Mesendoderm (in vitro differentiated cells): Measurements from ENCODE around the gene SIRPA.
"Not testable (repeated sequence)": the region's sequence is repeated elsewhere in the genome, so short reads cannot be mapped to it uniquely, and the experiment has no call there.

Source experiments
- DNase-seq: peaks from one replicate; pipeline ENCODE4 v3.0.0; 2013
- H2AK5ac ChIP-seq: 2 replicates; pipeline ENCODE4 v1.6.1; 2013; ENCODE audit warnings: low read length, inconsistent platforms
- H2BK120ac ChIP-seq: 2 replicates; pipeline ENCODE4 v1.6.1; 2013; ENCODE audit warnings: low read depth, mild to moderate bottlenecking, low read length, moderate library complexity, mixed read lengths
- H2BK15ac ChIP-seq: replicated peaks from 2 replicates; pipeline ENCODE4 v1.6.1; 2013; ENCODE audit warnings: low read depth, mild to moderate bottlenecking, moderate library complexity
- H2BK5ac ChIP-seq: 2 replicates; pipeline ENCODE4 v1.6.1; 2013; ENCODE audit warnings: low read length, inconsistent platforms
- H3K18ac ChIP-seq: 2 replicates; pipeline ENCODE4 v1.6.1; 2013; ENCODE audit warnings: mild to moderate bottlenecking, low read length, mixed read lengths
- H3K23ac ChIP-seq: one replicate; pipeline ENCODE4 v1.6.1; 2013; ENCODE audit warnings: low read length
- H3K27ac ChIP-seq: 2 replicates; pipeline ENCODE4 v1.5.1; 2013; ENCODE audit warnings: low read depth, mild to moderate bottlenecking, inconsistent platforms, low read length, moderate library complexity
- H3K27me3 ChIP-seq: 2 replicates; pipeline ENCODE4 v1.6.1; 2013; ENCODE audit warnings: low read length, control low read depth, mild to moderate bottlenecking, inconsistent platforms; ENCODE audit not compliant: insufficient read depth, poor library complexity
- H3K36me3 ChIP-seq: 2 replicates; pipeline ENCODE4 v1.6.1; 2013; ENCODE audit warnings: low read length, inconsistent platforms; ENCODE audit not compliant: control insufficient read depth, insufficient read depth
- H3K4ac ChIP-seq: one replicate; pipeline ENCODE4 v1.6.1; 2013; ENCODE audit warnings: low read depth, mild to moderate bottlenecking, low read length, moderate library complexity
- H3K4me1 ChIP-seq: 2 replicates; pipeline ENCODE4 v1.6.1; 2013; ENCODE audit warnings: low read depth, low read length, inconsistent platforms; ENCODE audit not compliant: control insufficient read depth
- H3K4me2 ChIP-seq: 2 replicates; pipeline ENCODE4 v1.6.1; 2013; ENCODE audit warnings: low read length
- H3K4me3 ChIP-seq: 2 replicates; pipeline ENCODE4 v1.5.1; 2013; ENCODE audit warnings: mild to moderate bottlenecking, low read length
- H3K56ac ChIP-seq: one replicate; pipeline ENCODE4 v1.6.1; 2013; ENCODE audit warnings: low read length
- H3K79me1 ChIP-seq: 2 replicates; pipeline ENCODE4 v1.6.1; 2013; ENCODE audit warnings: low read length, inconsistent platforms
- H3K79me2 ChIP-seq: 2 replicates; pipeline ENCODE4 v1.6.1; 2013; ENCODE audit warnings: mild to moderate bottlenecking, low read length; ENCODE audit not compliant: control insufficient read depth, insufficient read depth
- H3K9ac ChIP-seq: 2 replicates; pipeline ENCODE4 v1.6.1; 2013; ENCODE audit warnings: low read length, inconsistent platforms
- H4K5ac ChIP-seq: one replicate; pipeline ENCODE4 v1.6.1; 2013; ENCODE audit warnings: low read length
- H4K8ac ChIP-seq: one replicate; pipeline ENCODE4 v1.6.1; 2013; ENCODE audit warnings: low read depth, mild to moderate bottlenecking, control low read depth, low read length, moderate library complexity
- WGBS: extraction: QIAGEN DNeasy Blood & Tissue Kit; methylation state at CpG from one replicate; pipeline ENCODE4 v1.1.7; 2013; ENCODE audit warnings: low lambda C conversion rate, missing lambda C conversion rate; ENCODE audit not compliant: insufficient coverage; ENCODE audit errors: extremely low coverage; 5-methylcytosine and 5-hydroxymethylcytosine counted together

Gene SIRPA

DNA sequence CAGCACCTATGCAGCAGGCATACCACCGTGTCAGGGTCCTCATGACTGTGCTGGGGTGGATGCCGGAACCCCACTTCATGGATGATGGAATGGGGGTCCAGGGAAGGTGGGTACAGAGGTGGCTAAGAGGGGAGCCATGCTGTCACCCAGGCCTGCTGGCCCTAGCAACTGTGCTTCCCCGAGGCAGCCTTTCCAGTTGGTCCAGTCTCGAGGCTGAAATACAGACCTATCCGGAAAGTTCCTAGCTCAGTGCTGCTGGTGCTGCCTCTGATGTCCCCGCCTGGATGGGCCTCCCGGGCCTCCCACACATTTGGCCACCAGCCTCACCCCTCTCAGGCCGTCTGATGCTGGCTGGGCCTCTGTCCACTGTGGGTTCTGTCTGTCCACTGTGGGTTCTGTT, 17.4 kb downstream of the SIRPA start:
- H3K4me2 ChIP-seq: no peak overlapping the region
- no peaks in the 10 kb centered on the region for H3K27me3 ChIP-seq
- no CpG with 5 or more reads among the region's 8 CpGs for WGBS
- H3K56ac ChIP-seq: no peak overlapping the region
- no peak overlapping the region for H3K4me3 ChIP-seq
- H3K27ac ChIP-seq: no peak overlapping the region
- H2AK5ac ChIP-seq: no peak overlapping the region
- no peak overlapping the region for H3K23ac ChIP-seq
- H3K4ac ChIP-seq: no peak overlapping the region
- H2BK15ac ChIP-seq: no peak overlapping the region
- no peaks in the 10 kb centered on the region for H3K79me2 ChIP-seq
- H3K9ac ChIP-seq: no peak overlapping the region
- H2BK120ac ChIP-seq: no peak overlapping the region
- H4K8ac ChIP-seq: no peak overlapping the region
- H3K4me1 ChIP-seq: no peaks in the 10 kb centered on the region
- H3K36me3 ChIP-seq: no peaks in the 10 kb centered on the region
- no peaks in the 10 kb centered on the region for H3K79me1 ChIP-seq
- H2BK5ac ChIP-seq: no peak overlapping the region
- no peak overlapping the region for H4K5ac ChIP-seq
- DNase-seq: no peak
- no peak overlapping the region for H3K18ac ChIP-seq

DNA sequence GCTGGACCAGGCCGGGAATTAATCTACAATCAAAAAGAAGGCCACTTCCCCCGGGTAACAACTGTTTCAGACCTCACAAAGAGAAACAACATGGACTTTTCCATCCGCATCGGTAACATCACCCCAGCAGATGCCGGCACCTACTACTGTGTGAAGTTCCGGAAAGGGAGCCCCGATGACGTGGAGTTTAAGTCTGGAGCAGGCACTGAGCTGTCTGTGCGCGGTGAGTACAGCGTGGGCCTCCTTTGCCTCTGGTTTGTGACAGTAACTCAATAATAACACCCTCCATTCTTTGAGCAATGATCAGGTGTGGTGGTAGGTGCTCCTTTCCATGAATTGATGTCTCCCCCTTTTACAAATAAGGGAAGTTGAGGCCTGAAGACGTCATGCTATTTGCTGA, 20.0 kb downstream of the SIRPA start:
- H4K5ac ChIP-seq, H3K27me3 ChIP-seq, H3K9ac ChIP-seq, H3K4me1 ChIP-seq, H3K4me2 ChIP-seq, H3K79me2 ChIP-seq, H2AK5ac ChIP-seq, H3K4ac ChIP-seq, H3K56ac ChIP-seq, H3K18ac ChIP-seq, H2BK5ac ChIP-seq, H3K23ac ChIP-seq, DNase-seq, H3K79me1 ChIP-seq, H3K36me3 ChIP-seq, H2BK120ac ChIP-seq, H3K27ac ChIP-seq, H2BK15ac ChIP-seq, H4K8ac ChIP-seq, H3K4me3 ChIP-seq: not testable (repeated sequence)
- WGBS: no CpG with 5 or more reads among the region's 12 CpGs

DNA sequence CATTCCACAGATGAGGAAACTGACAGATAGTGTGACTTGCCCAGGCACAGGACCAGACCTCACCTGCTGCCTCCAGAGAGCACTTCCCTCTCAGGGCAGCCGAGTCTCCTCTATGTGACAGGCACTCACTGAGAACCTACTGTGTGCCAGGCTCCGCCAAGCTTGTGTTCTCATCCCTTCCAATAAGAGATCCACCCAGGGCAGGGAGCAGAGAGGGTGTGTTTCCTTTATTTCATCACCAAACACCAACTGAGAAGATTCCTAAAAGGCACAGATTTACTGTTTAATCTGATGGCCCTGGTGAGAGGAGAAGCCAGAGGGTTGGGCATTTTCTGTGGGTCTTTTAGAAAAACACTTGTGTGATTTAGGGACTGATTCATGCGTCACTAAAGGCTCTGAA, 20.5 kb downstream of the SIRPA start:
- no peak for DNase-seq
- no peaks in the 10 kb centered on the region for H3K27me3 ChIP-seq
- H4K5ac ChIP-seq: no peak overlapping the region
- H2BK5ac ChIP-seq: no peak overlapping the region
- no peak overlapping the region for H3K9ac ChIP-seq
- no peaks in the 10 kb centered on the region for H3K79me1 ChIP-seq
- H3K4me2 ChIP-seq: no peak overlapping the region
- no peaks in the 10 kb centered on the region for H3K4me1 ChIP-seq
- no peak overlapping the region for H3K4me3 ChIP-seq
- H2AK5ac ChIP-seq: no peak overlapping the region
- H3K4ac ChIP-seq: no peak overlapping the region
- no peak overlapping the region for H3K23ac ChIP-seq
- H3K27ac ChIP-seq: no peak overlapping the region
- no peaks in the 10 kb centered on the region for H3K36me3 ChIP-seq
- no peak overlapping the region for H4K8ac ChIP-seq
- H3K18ac ChIP-seq: no peak overlapping the region
- H3K79me2 ChIP-seq: no peaks in the 10 kb centered on the region
- no CpG with 5 or more reads among the region's 3 CpGs for WGBS
- H2BK15ac ChIP-seq: no peak overlapping the region
- H2BK120ac ChIP-seq: no peak overlapping the region
- H3K56ac ChIP-seq: no peak overlapping the region

DNA sequence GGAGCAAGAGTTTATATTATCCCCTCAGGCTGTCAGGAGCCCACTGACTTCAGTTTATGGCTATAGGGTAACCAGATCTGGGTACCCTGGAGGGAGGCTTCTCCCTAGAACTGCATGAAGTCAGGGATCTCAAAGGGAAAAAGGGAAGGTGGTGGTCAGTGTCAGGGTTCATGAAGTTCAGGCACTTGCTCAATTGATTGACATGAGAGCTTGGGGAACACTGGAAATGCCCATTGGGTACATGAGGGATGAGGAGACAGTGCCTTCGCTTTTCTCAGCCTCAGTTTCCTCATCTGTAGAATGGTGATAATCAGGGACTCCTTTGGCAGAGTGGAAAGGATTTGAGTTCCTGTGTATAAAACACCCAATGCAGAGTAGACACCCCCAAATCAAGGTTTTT, 22.6 kb downstream of the SIRPA start:
- no peaks in the 10 kb centered on the region for H3K27me3 ChIP-seq
- no peak overlapping the region for H2BK5ac ChIP-seq
- H3K4ac ChIP-seq: no peak overlapping the region
- no peak overlapping the region for H3K9ac ChIP-seq
- H2AK5ac ChIP-seq: no peak overlapping the region
- no peak overlapping the region for H2BK15ac ChIP-seq
- no peak for DNase-seq
- no peak overlapping the region for H3K56ac ChIP-seq
- no peak overlapping the region for H2BK120ac ChIP-seq
- no peaks in the 10 kb centered on the region for H3K4me1 ChIP-seq
- no peaks in the 10 kb centered on the region for H3K79me1 ChIP-seq
- no peak overlapping the region for H3K27ac ChIP-seq
- WGBS: no CpG with 5 or more reads among the region's 1 CpG
- H4K8ac ChIP-seq: no peak overlapping the region
- H3K4me3 ChIP-seq: no peak overlapping the region
- no peak overlapping the region for H4K5ac ChIP-seq
- H3K23ac ChIP-seq: no peak overlapping the region
- H3K36me3 ChIP-seq: no peaks in the 10 kb centered on the region
- H3K79me2 ChIP-seq: no peaks in the 10 kb centered on the region
- H3K4me2 ChIP-seq: no peak overlapping the region
- H3K18ac ChIP-seq: no peak overlapping the region

DNA sequence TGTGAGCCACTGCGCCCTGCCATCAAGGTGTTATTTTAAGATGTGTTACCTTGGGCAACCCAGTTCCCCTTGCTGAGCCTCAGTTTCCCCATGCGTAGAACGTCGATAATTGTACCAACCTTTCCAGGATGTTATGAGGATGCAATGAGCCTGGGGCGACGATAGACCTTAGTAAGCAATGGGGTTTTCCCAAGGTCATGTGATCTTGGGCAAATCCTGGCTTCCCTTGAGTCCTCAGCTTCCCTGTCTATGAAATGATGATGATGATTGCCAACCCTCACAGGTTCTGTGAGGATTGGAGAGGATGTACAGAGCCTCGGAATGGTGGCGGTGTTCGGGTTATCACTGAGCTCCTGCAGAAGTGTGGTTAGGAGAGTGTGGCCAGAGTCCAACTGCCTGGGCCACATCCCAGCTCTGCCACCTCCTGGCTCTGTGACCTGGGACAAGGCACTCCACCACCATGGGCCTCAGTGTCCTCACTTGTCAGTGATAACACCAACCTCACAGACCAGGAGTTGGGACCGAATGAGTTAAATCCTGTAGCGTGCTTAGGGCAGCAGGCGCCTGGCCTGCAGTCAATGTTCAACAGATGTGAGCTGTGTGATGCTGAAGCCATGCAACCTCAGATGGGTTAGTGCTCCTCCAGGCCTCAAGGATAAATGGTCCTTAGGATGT, 23.4 kb downstream of the SIRPA start:
- Histone ChIP-seq H3K36me3 (no peaks in the 10 kb centered on the region), H3K23ac (no peak overlapping the region), H3K4me2 (no peak overlapping the region), H2BK5ac (no peak overlapping the region), H4K8ac (no peak overlapping the region), H3K4me1 (no peaks in the 10 kb centered on the region), H3K4me3 (no peak overlapping the region), H3K56ac (no peak overlapping the region), H2BK15ac (no peak overlapping the region), H3K9ac (no peak overlapping the region), H2AK5ac (no peak overlapping the region), H3K79me2 (no peaks in the 10 kb centered on the region), H3K4ac (no peak overlapping the region), H4K5ac (no peak overlapping the region), H3K27me3 (no peaks in the 10 kb centered on the region), H2BK120ac (no peak overlapping the region), H3K79me1 (no peaks in the 10 kb centered on the region), H3K27ac (no peak overlapping the region), H3K18ac (no peak overlapping the region)
- no peak for DNase-seq
- WGBS: no CpG with 5 or more reads among the region's 12 CpGs

DNA sequence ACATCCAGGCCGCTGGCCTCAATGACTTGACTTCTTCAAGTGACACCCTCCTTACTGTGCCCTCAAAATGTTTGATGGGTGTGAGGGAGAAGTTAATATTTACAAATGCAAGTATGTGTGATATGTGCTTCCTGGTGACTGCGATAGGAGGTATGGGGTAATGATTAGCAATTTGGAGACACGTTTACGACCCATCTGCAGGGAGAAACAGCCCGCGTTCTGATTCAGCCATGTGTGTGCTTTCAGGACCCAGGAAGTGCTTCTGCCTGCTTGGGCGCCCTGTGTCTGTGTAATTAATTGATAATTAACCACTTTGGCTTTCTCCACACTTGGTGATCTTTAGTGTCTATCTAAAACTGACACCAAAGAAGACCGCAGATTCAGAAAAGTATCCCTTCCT, 25.0 kb downstream of the SIRPA start:
- H3K9ac ChIP-seq: no peak overlapping the region
- no peaks in the 10 kb centered on the region for H3K4me1 ChIP-seq
- H3K56ac ChIP-seq: no peak overlapping the region
- no peak overlapping the region for H2BK15ac ChIP-seq
- H2BK120ac ChIP-seq: no peak overlapping the region
- no peaks in the 10 kb centered on the region for H3K36me3 ChIP-seq
- no peak overlapping the region for H3K27ac ChIP-seq
- H3K4me2 ChIP-seq: no peak overlapping the region
- no peak overlapping the region for H4K8ac ChIP-seq
- no peak overlapping the region for H2AK5ac ChIP-seq
- no peaks in the 10 kb centered on the region for H3K27me3 ChIP-seq
- H2BK5ac ChIP-seq: no peak overlapping the region
- H3K79me1 ChIP-seq: no peaks in the 10 kb centered on the region
- DNase-seq: no peak
- H3K4me3 ChIP-seq: no peak overlapping the region
- H3K79me2 ChIP-seq: no peaks in the 10 kb centered on the region
- H3K4ac ChIP-seq: no peak overlapping the region
- WGBS: no CpG with 5 or more reads among the region's 8 CpGs
- no peak overlapping the region for H3K18ac ChIP-seq
- no peak overlapping the region for H4K5ac ChIP-seq
- H3K23ac ChIP-seq: no peak overlapping the region
